H1 (cell line): ENCODE results near the gene SLC2A1. TPM values are rescaled to one million over a fixed set of nuclear protein-coding genes. Genes with fewer than 3 reads are reported as not detected.

Experiments
- CTCF ChIA-PET: fragments of 300-600 bp; sonication (Branson Sonifier 250); formaldehyde crosslinking; loops from one replicate; lab custom pipeline; 2021; ENCODE audit not compliant: partially characterized antibody; lab: Charles Lee
- POLR2A ChIA-PET: fragments of 300-600 bp; sonication (Branson Sonifier 250); formaldehyde crosslinking; loops from one replicate; lab custom pipeline; 2021; ENCODE audit warnings: inconsistent platforms; ENCODE audit not compliant: partially characterized antibody; lab: Charles Lee
- DNase-seq, 2 experiments: peaks; one replicate each; pipeline versions ENCODE4 v3.0.0 to v3.0.0-alpha.2; 2010 to 2022; ENCODE audit warnings: low spot score in 2 of 2, low read depth in 1 of 2, mixed read lengths in 1 of 2
- FAIRE-seq: peaks from 2 replicates; lab custom pipeline; 2011; peaks lifted over from hg19 to GRCh38; lab: Jason Lieb, UNC
- H2AFZ ChIP-seq: 2 replicates; pipeline ENCODE4 v1.8.1; 2012; ENCODE audit warnings: low read length, inconsistent platforms
- H2AK5ac ChIP-seq: 2 replicates; pipeline ENCODE4 v1.6.1; 2013; ENCODE audit warnings: low read depth, low read length
- H2BK120ac ChIP-seq: replicated peaks from 2 replicates; pipeline ENCODE3; 2013; ENCODE audit warnings: low read depth, low read length, inconsistent platforms
- H2BK12ac ChIP-seq: 2 replicates; pipeline ENCODE4 v1.6.1; 2013; ENCODE audit warnings: low read depth, low read length
- H2BK15ac ChIP-seq: 2 replicates; pipeline ENCODE4 v1.6.1; 2013; ENCODE audit warnings: low read length
- H2BK20ac ChIP-seq: 2 replicates; pipeline ENCODE4 v1.6.1; 2013; ENCODE audit warnings: low read length
- H2BK5ac ChIP-seq: 2 replicates; pipeline ENCODE4 v1.6.1; 2013; ENCODE audit warnings: low read depth, low read length
- H3K14ac ChIP-seq: 2 replicates; pipeline ENCODE4 v1.6.1; 2013; ENCODE audit warnings: inconsistent platforms; ENCODE audit not compliant: insufficient read length
- H3K18ac ChIP-seq: 2 replicates; pipeline ENCODE4 v1.6.1; 2013; ENCODE audit warnings: low read length; ENCODE audit errors: extremely low read depth
- H3K23ac ChIP-seq: 2 replicates; pipeline ENCODE4 v1.6.1; 2013; ENCODE audit warnings: inconsistent platforms; ENCODE audit not compliant: insufficient read length
- H3K23me2 ChIP-seq: 2 replicates; pipeline ENCODE4 v1.6.1; 2013; ENCODE audit warnings: low read depth, low read length
- H3K27ac ChIP-seq: 2 replicates; pipeline ENCODE4 v1.6.1; 2011; ENCODE audit warnings: low read depth, low read length, inconsistent platforms
- H3K27me3 ChIP-seq, 4 experiments: replicated peaks in 1 of 4; 1 replicate in 1 of 4; 2 replicates in 3 of 4; pipeline versions ENCODE4 v1.6.1 to v1.8.1; 2011 to 2013; ENCODE audit warnings: low read length in 3 of 4, mild to moderate bottlenecking in 3 of 4, inconsistent platforms in 2 of 4, mixed read lengths in 2 of 4, moderate library complexity in 1 of 4; ENCODE audit not compliant: control insufficient read depth in 3 of 4, insufficient read depth in 3 of 4; ENCODE audit errors: extremely low read depth in 1 of 4
- H3K36me3 ChIP-seq, 4 experiments: 2 replicates each; pipeline versions ENCODE4 v1.6.1 to v1.8.1; 2011 to 2013; ENCODE audit warnings: mild to moderate bottlenecking in 4 of 4, low read length in 3 of 4, moderate library complexity in 2 of 4, control low read depth in 1 of 4, inconsistent platforms in 1 of 4; ENCODE audit not compliant: insufficient read depth in 4 of 4, control insufficient read depth in 2 of 4
- H3K4ac ChIP-seq: replicated peaks from 2 replicates; pipeline ENCODE3; 2013; ENCODE audit warnings: low read length, low read depth, mixed read lengths, inconsistent platforms; ENCODE audit not compliant: insufficient read length
- H3K4me1 ChIP-seq, 4 experiments: replicated peaks in 1 of 4; 1 replicate in 1 of 4; 2 replicates in 3 of 4; pipeline versions ENCODE4 v1.6.1 to v1.8.1; 2011 to 2013; ENCODE audit warnings: low read length in 3 of 4, inconsistent platforms in 2 of 4, mixed read lengths in 1 of 4; ENCODE audit not compliant: insufficient read depth in 4 of 4, control insufficient read depth in 3 of 4
- H3K4me2 ChIP-seq, 2 experiments: 2 replicates each; pipeline versions ENCODE4 v1.6.1 to v1.8.1; 2011 to 2013; ENCODE audit warnings: low read depth in 2 of 2, low read length in 2 of 2, control low read depth in 1 of 2, inconsistent platforms in 1 of 2, mild to moderate bottlenecking in 1 of 2; ENCODE audit not compliant: insufficient read depth in 1 of 2
- H3K4me3 ChIP-seq, 4 experiments: fragments of 200-600, 300-600 bp in 1 of 4; sonication (generic), shearing (Covaris generic), sonication (Bioruptor Twin) in 1 of 4; 2 replicates each; pipeline versions ENCODE4 v1.5.1 to v1.8.1; 2011 to 2016; ENCODE audit warnings: low read length in 4 of 4, low read depth in 3 of 4, control low read depth in 2 of 4, inconsistent platforms in 2 of 4, mild to moderate bottlenecking in 2 of 4, mixed read lengths in 1 of 4, moderate library complexity in 1 of 4; ENCODE audit not compliant: insufficient read depth in 2 of 4; ENCODE audit errors: extremely low read depth in 1 of 4
- H3K56ac ChIP-seq: replicated peaks from 2 replicates; pipeline ENCODE3; 2013; ENCODE audit warnings: low read depth, mild to moderate bottlenecking, mixed read lengths, low read length, inconsistent platforms; ENCODE audit not compliant: insufficient read length
- H3K79me1 ChIP-seq: 2 replicates; pipeline ENCODE4 v1.6.1; 2013; ENCODE audit warnings: low read depth, low read length, control low read depth
- H3K79me2 ChIP-seq, 2 experiments: 2 replicates each; pipeline versions ENCODE4 v1.6.1 to v1.8.1; 2012 to 2013; ENCODE audit warnings: low read length in 2 of 2, mild to moderate bottlenecking in 2 of 2, inconsistent platforms in 1 of 2; ENCODE audit not compliant: insufficient read depth in 2 of 2, control insufficient read depth in 1 of 2
- H3K9ac ChIP-seq, 4 experiments: replicated peaks in 1 of 4; 1 replicate in 1 of 4; 2 replicates in 3 of 4; pipeline versions ENCODE4 v1.6.1 to v1.8.1; 2011 to 2013; ENCODE audit warnings: low read depth in 3 of 4, low read length in 3 of 4, control low read depth in 2 of 4, mild to moderate bottlenecking in 2 of 4, moderate library complexity in 2 of 4, inconsistent platforms in 1 of 4; ENCODE audit errors: extremely low read depth in 1 of 4
- H3K9me3 ChIP-seq, 2 experiments: 2 replicates each; pipeline versions ENCODE4 v1.6.1 to v1.8.1; 2012 to 2013; ENCODE audit warnings: mild to moderate bottlenecking in 2 of 2, moderate library complexity in 2 of 2, control low read depth in 1 of 2, inconsistent platforms in 1 of 2, low read depth in 1 of 2, low read length in 1 of 2, mixed read lengths in 1 of 2; ENCODE audit not compliant: insufficient read depth in 2 of 2
- H4K20me1 ChIP-seq, 2 experiments: replicated peaks in 1 of 2; 2 replicates each; pipeline versions ENCODE3 to v1.8.1; 2011 to 2013; ENCODE audit warnings: inconsistent platforms in 2 of 2, low read length in 2 of 2, mild to moderate bottlenecking in 1 of 2; ENCODE audit not compliant: insufficient read depth in 2 of 2, control insufficient read depth in 1 of 2
- H4K5ac ChIP-seq: 2 replicates; pipeline ENCODE4 v1.6.1; 2013; ENCODE audit warnings: low read length, low read depth, mixed read lengths, inconsistent platforms; ENCODE audit not compliant: insufficient read length
- H4K8ac ChIP-seq: 2 replicates; pipeline ENCODE4 v1.8.0; 2013; ENCODE audit warnings: mild to moderate bottlenecking, moderate library complexity, low read length, inconsistent platforms; ENCODE audit not compliant: insufficient read depth; ENCODE audit errors: extremely low read depth
- H4K91ac ChIP-seq: replicated peaks from 2 replicates; pipeline ENCODE3; 2013; ENCODE audit warnings: low read length, mixed read lengths, inconsistent platforms; ENCODE audit not compliant: insufficient read length
- KDM4A ChIP-seq: IDR thresholded peaks from one replicate; pipeline ENCODE4 v1.7.1; 2012; ENCODE audit warnings: low read depth, mild to moderate bottlenecking, moderate library complexity, low read length, inconsistent platforms; ENCODE audit not compliant: severe bottlenecking
- POLR2A ChIP-seq, 2 experiments: IDR thresholded peaks; 1 replicate in 1 of 2; 2 replicates in 1 of 2; pipeline ENCODE4 v1.6.1; 2011; ENCODE audit warnings: low read depth in 2 of 2, low read length in 2 of 2, mild to moderate bottlenecking in 2 of 2; ENCODE audit errors: control extremely low read depth in 1 of 2
- WGBS, 2 experiments: shearing (Covaris generic) in 1 of 2; methylation state at CpG; one replicate each; pipeline versions ENCODE4 v1.1.6 to v1.1.7; 2013 to 2015; ENCODE audit warnings: low lambda C conversion rate in 2 of 2, mixed read lengths in 2 of 2, inconsistent platforms in 1 of 2, low coverage in 1 of 2, missing lambda C conversion rate in 1 of 2; ENCODE audit not compliant: insufficient replicate concordance in 2 of 2, insufficient coverage in 1 of 2, insufficient read length in 1 of 2; ENCODE audit errors: extremely low coverage in 1 of 2, missing lambda C conversion rate in 1 of 2; 5-methylcytosine and 5-hydroxymethylcytosine counted together
- polyA plus RNA-seq, 7 experiments: library from polyadenylated mRNA; depleted of rRNA in 3 of 7; stranded (reverse) in 5 of 7; unstranded in 2 of 7; fragments of >200 nt in 5 of 7; fragments of 200-250 nt in 2 of 7; gene quantifications; 1 replicate in 5 of 7; 2 replicates in 1 of 7; 4 replicates in 1 of 7; pipeline versions ENCODE4 v1.2.1 to v1.2.3, GENCODE V29; 2011 to 2013; ENCODE audit warnings: missing spikeins in 2 of 7, mixed read lengths in 2 of 7
- total RNA-seq: library from RNA; stranded (reverse); fragmentation: NEBNext Ultra II Directional; extraction: Animal tissue kit (Norgen Biotek cat#: 25700); gene quantifications from 2 replicates; pipeline ENCODE4 v1.2.1, GENCODE V29; 2021

SLC2A1 gene
- total and polyA plus RNA-seq, 2 of the 8 experiments (the other 6 are each of a cell fraction or from before 2014, with no cell fraction given) = 230 to 308 TPM

DNA sequence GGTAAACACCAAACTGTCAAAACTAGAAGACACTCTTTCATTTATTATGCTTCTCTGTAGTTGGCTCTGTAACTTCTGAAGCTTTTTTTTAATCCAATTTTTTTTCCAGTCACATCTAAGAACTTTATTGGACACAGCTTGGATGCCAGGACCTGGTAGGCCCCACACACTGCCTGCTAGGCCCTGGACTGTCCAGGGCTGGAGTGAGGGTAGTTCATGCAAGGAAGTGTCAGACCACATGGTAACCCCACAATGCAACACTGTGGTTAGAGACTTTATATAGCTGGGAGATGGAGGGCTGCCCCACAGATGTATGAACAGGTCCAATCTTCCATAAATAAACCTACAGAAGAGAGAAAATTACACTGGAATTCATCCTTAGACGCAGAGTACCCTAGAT lies 7.1 kb downstream of the SLC2A1 start:
- H3K56ac ChIP-seq = no peak overlapping the region
- peaks cover 25% of the 10 kb centered on the region for H3K79me1 ChIP-seq
- no peaks in the 10 kb centered on the region for H3K27me3 ChIP-seq
- no peak overlapping the region for H2BK12ac ChIP-seq
- no peak overlapping the region for H4K5ac ChIP-seq
- no peak for FAIRE-seq
- H3K4me1 ChIP-seq = peaks cover 24 to 63% (median 47%) of the 10 kb centered on the region in 4 experiments
- H3K9ac ChIP-seq = no peak overlapping the region
- no peak overlapping the region for H3K14ac ChIP-seq
- H2BK15ac ChIP-seq = no peak overlapping the region
- TF ChIP-seq POLR2A (IDR thresholded peaks at IDR 0.05; ENCODE audit: control extremely low read depth in 1 of 2, low read depth in 2 of 2, low read length in 2 of 2) (peak in 1 of 2 experiments; percentile 43; a peak in 1 of 3 replicates), KDM4A (no peak)
- H3K4me3 ChIP-seq = no peak overlapping the region
- ChIA-PET POLR2A (interaction anchor here (1.2 to 14.7 kb wide), 6 partner anchors 9 to 81 kb away, joined by 3 to 140 read pairs (median 18); no protein-coding TSS in a partner anchor), CTCF (interaction anchor here (0.6 to 4.1 kb wide), 5 partner anchors 17 to 121 kb away, joined by 3 to 29 read pairs (median 3); no protein-coding TSS in a partner anchor)
- no peak overlapping the region for H2BK120ac ChIP-seq
- H4K20me1 ChIP-seq = peaks cover 69 to 70% of the 10 kb centered on the region in 2 experiments
- H2BK20ac ChIP-seq = no peak overlapping the region
- DNase-seq = no peak
- H3K9me3 ChIP-seq = no peaks in the 10 kb centered on the region
- H4K8ac ChIP-seq = no peak overlapping the region
- no peak overlapping the region for H3K18ac ChIP-seq
- WGBS, 2 experiments = 83% methylated on average over 1 of the region's 1 CpG; no CpG with 5 or more reads in 1 of the 2 experiments
- no peak overlapping the region for H4K91ac ChIP-seq
- no peak overlapping the region for H3K4ac ChIP-seq
- no peak overlapping the region for H2AK5ac ChIP-seq
- peaks cover 85 to 99% of the 10 kb centered on the region in 2 experiments for H3K79me2 ChIP-seq
- no peak overlapping the region for H2BK5ac ChIP-seq
- no peaks in the 10 kb centered on the region for H3K23me2 ChIP-seq
- peaks cover 17 to 75% (median 19%) of the 10 kb centered on the region in 4 experiments; a peak in 7 of 8 replicates for H3K36me3 ChIP-seq
- no peak overlapping the region for H3K27ac ChIP-seq
- no peak overlapping the region for H2AFZ ChIP-seq
- H3K23ac ChIP-seq = no peak overlapping the region
- H3K4me2 ChIP-seq = no peak overlapping the region; a peak in 1 of 4 replicates
